CD14-positive monocyte (primary cell): ENCODE results near the gene SOCS3. TPM values are rescaled to one million over a fixed set of nuclear protein-coding genes. Genes with fewer than 3 reads are reported as not detected.

ENCODE experiments used
- DNase-seq, 3 donors: peaks; one replicate each; pipeline ENCODE4 v3.0.0-alpha.2; 2011 to 2022
- H2AFZ ChIP-seq: 2 replicates; pipeline ENCODE4 v1.6.0; 2012; ENCODE audit warnings: mild to moderate bottlenecking, low read depth, low read length, inconsistent platforms; ENCODE audit not compliant: insufficient read depth, poor library complexity, severe bottlenecking
- H3K27ac ChIP-seq, 2 donors: 1 replicate in 1 of 2; 2 replicates in 1 of 2; pipeline ENCODE4 v1.5.1; 2012 to 2013; ENCODE audit warnings: low read length in 2 of 2, control low read depth in 1 of 2, inconsistent platforms in 1 of 2, low read depth in 1 of 2, mild to moderate bottlenecking in 1 of 2
- H3K27me3 ChIP-seq, 2 donors: one replicate each; pipeline versions ENCODE4 v1.6.0 to v1.6.1; 2011 to 2013; ENCODE audit warnings: low read length in 2 of 2; ENCODE audit not compliant: control insufficient read depth in 2 of 2, insufficient read depth in 2 of 2
- H3K36me3 ChIP-seq, 2 donors: replicated peaks in 1 of 2; 1 replicate in 1 of 2; 2 replicates in 1 of 2; pipeline versions ENCODE4 v1.5.1 to v1.6.1; 2012 to 2013; ENCODE audit warnings: low read length in 2 of 2, control low read depth in 1 of 2, inconsistent platforms in 1 of 2, mild to moderate bottlenecking in 1 of 2; ENCODE audit not compliant: insufficient read depth in 2 of 2, control insufficient read depth in 1 of 2
- H3K4me1 ChIP-seq, 2 donors: 1 replicate in 1 of 2; 2 replicates in 1 of 2; pipeline versions ENCODE4 v1.5.1 to v1.6.1; 2012 to 2013; ENCODE audit warnings: low read length in 2 of 2, control low read depth in 1 of 2, inconsistent platforms in 1 of 2, mild to moderate bottlenecking in 1 of 2, moderate library complexity in 1 of 2; ENCODE audit not compliant: insufficient read depth in 2 of 2, control insufficient read depth in 1 of 2
- H3K4me2 ChIP-seq: replicated peaks from 2 replicates; pipeline ENCODE3; 2012; ENCODE audit warnings: low read length, moderate library complexity, mild to moderate bottlenecking; ENCODE audit not compliant: poor library complexity, severe bottlenecking; ENCODE audit errors: extremely low read depth
- H3K4me3 ChIP-seq, 3 experiments: fragments of 200-600 bp in 1 of 3; sonication (generic) in 1 of 3; replicated peaks in 1 of 3; 1 replicate in 2 of 3; 2 replicates in 1 of 3; pipeline ENCODE4 v1.5.1; 2011 to 2013; ENCODE audit warnings: low read length in 3 of 3, mild to moderate bottlenecking in 3 of 3, control low read depth in 2 of 3, low read depth in 2 of 3, inconsistent platforms in 1 of 3, moderate library complexity in 1 of 3
- H3K79me2 ChIP-seq: 2 replicates; pipeline ENCODE4 v1.6.0; 2012; ENCODE audit warnings: mild to moderate bottlenecking, control low read depth, inconsistent platforms, low read length, moderate library complexity; ENCODE audit not compliant: insufficient read depth
- H3K9ac ChIP-seq: 2 replicates; pipeline ENCODE4 v1.6.0; 2017; ENCODE audit warnings: low read length, mild to moderate bottlenecking; ENCODE audit not compliant: insufficient read depth, poor library complexity, severe bottlenecking
- H3K9me3 ChIP-seq, 2 donors: replicated peaks in 1 of 2; 1 replicate in 1 of 2; 2 replicates in 1 of 2; pipeline versions ENCODE4 v1.5.1 to v1.6.1; 2012 to 2013; ENCODE audit warnings: low read length in 2 of 2, control low read depth in 1 of 2; ENCODE audit not compliant: control insufficient read depth in 1 of 2, insufficient read depth in 1 of 2
- H4K20me1 ChIP-seq: 2 replicates; pipeline ENCODE4 v1.6.0; 2012; ENCODE audit warnings: mild to moderate bottlenecking, low read length, control low read depth, moderate library complexity; ENCODE audit not compliant: insufficient read depth
- H3K27ac Mint-ChIP-seq, 7 donors: one replicate each; pipeline ENCODE4 v1.8.0; 2020; ENCODE audit warnings: mild to moderate bottlenecking in 7 of 7, mixed read lengths in 7 of 7, moderate library complexity in 6 of 7, inconsistent platforms in 2 of 7
- H3K27me3 Mint-ChIP-seq, 3 donors: one replicate each; pipeline ENCODE4 v1.8.0; 2021 to 2022; ENCODE audit warnings: low read depth in 3 of 3, mild to moderate bottlenecking in 3 of 3, mixed read lengths in 3 of 3, moderate library complexity in 3 of 3, inconsistent platforms in 1 of 3
- H3K36me3 Mint-ChIP-seq, 2 donors: one replicate each; pipeline ENCODE4 v1.8.0; 2020; ENCODE audit warnings: mixed read lengths in 2 of 2, inconsistent platforms in 1 of 2, mild to moderate bottlenecking in 1 of 2
- H3K4me1 Mint-ChIP-seq: one replicate; pipeline ENCODE4 v1.8.0; 2020; ENCODE audit warnings: mild to moderate bottlenecking, mixed read lengths
- H3K4me3 Mint-ChIP-seq, 2 donors: one replicate each; pipeline ENCODE4 v1.8.0; 2020; ENCODE audit warnings: mild to moderate bottlenecking in 2 of 2, mixed read lengths in 2 of 2, moderate library complexity in 1 of 2
- H3K9me3 Mint-ChIP-seq, 7 donors: one replicate each; pipeline ENCODE4 v1.8.0; 2020 to 2022; ENCODE audit warnings: mixed read lengths in 7 of 7, mild to moderate bottlenecking in 6 of 7, moderate library complexity in 6 of 7, inconsistent platforms in 2 of 7
- WGBS: methylation state at CpG from one replicate; pipeline ENCODE4 v1.1.5; 2013; ENCODE audit warnings: missing lambda C conversion rate; ENCODE audit not compliant: insufficient coverage; 5-methylcytosine and 5-hydroxymethylcytosine counted together
- intact Hi-C, 2 donors: fragments of 100-400 bp; cut with micrococcal nuclease; formaldehyde crosslinking; loops; one replicate each; pipeline versions ENCODE4 v1.15.0 to v1.15.1; 2023
- polyA plus RNA-seq, 3 donors: library from polyadenylated mRNA; depleted of rRNA in 1 of 3; unstranded in 2 of 3; stranded (reverse) in 1 of 3; fragments of 300-500 nt in 2 of 3; fragments of >200 nt in 1 of 3; fragmentation: Illumina TruSeq in 2 of 3; gene quantifications; 1 replicate in 2 of 3; 2 replicates in 1 of 3; pipeline ENCODE4 v1.2.3, GENCODE V29; 2012 to 2021
- TF ChIP-seq, protein P1 (sequence below): fragments of 200-600 bp; IDR thresholded peaks from one replicate; pipeline ENCODE4 v1.8.0; 2022; ENCODE audit warnings: antibody characterized with exemption, mild to moderate bottlenecking

Gene SOCS3
- polyA plus RNA-seq, 3 donors: 123 to 441 (median 144) TPM

- no peak overlapping the region for H3K27ac Mint-ChIP-seq
- no peaks in the 10 kb centered on the region for H4K20me1 ChIP-seq
- H3K36me3 ChIP-seq: no peaks in the 10 kb centered on the region
- H3K4me3 Mint-ChIP-seq: no peak overlapping the region
- intact Hi-C loops: no loop called here
- DNase-seq: no peak
- WGBS: 90% methylated on average over 5 of the region's 5 CpGs
- peaks cover 0 to 5% of the 10 kb centered on the region in 2 donors for H3K36me3 Mint-ChIP-seq
- H3K4me2 ChIP-seq: no peak overlapping the region
- H3K4me1 Mint-ChIP-seq: peaks cover 38% of the 10 kb centered on the region
- H3K9me3 Mint-ChIP-seq: no peaks in the 10 kb centered on the region
- no peak overlapping the region for H3K27ac ChIP-seq
- H3K27me3 ChIP-seq: no peaks in the 10 kb centered on the region
- no peak overlapping the region for H3K4me3 ChIP-seq
- peaks cover 35 to 36% of the 10 kb centered on the region in 2 donors for H3K4me1 ChIP-seq
- H3K27me3 Mint-ChIP-seq: peaks cover 0 to 3% (median 3%) of the 10 kb centered on the region in 3 donors
- H3K79me2 ChIP-seq: no peaks in the 10 kb centered on the region
- TF ChIP-seq, protein P1, sequence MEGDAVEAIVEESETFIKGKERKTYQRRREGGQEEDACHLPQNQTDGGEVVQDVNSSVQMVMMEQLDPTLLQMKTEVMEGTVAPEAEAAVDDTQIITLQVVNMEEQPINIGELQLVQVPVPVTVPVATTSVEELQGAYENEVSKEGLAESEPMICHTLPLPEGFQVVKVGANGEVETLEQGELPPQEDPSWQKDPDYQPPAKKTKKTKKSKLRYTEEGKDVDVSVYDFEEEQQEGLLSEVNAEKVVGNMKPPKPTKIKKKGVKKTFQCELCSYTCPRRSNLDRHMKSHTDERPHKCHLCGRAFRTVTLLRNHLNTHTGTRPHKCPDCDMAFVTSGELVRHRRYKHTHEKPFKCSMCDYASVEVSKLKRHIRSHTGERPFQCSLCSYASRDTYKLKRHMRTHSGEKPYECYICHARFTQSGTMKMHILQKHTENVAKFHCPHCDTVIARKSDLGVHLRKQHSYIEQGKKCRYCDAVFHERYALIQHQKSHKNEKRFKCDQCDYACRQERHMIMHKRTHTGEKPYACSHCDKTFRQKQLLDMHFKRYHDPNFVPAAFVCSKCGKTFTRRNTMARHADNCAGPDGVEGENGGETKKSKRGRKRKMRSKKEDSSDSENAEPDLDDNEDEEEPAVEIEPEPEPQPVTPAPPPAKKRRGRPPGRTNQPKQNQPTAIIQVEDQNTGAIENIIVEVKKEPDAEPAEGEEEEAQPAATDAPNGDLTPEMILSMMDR: no peak
- no peak overlapping the region for H2AFZ ChIP-seq
- H3K9ac ChIP-seq: no peak overlapping the region
- H3K9me3 ChIP-seq: no peaks in the 10 kb centered on the region
Observed at GRCh38 chr17:78372841-78373240, 13.0 kb upstream of the SOCS3 start.

DNA sequence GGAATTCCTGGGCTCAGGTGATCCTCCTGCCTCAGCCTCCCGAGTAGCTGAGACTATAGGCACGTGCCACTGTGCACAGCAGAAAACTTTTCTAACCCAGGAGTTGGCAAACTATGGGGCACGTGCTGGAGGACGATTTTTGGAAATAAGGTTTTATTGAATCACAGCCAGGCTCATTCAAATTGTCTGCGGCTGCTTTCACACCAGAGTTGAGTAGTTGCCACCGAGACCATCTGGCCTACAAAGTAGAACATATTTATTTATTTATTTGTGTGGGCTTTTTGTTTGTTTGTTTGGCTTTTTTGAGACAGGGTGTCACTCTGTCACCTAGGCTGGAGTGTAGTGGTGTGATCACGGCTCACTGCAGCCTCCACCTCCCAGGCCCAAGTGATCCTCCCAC is 11.2 kb upstream of the SOCS3 start:
- H3K27ac ChIP-seq: no peak overlapping the region
- H3K4me3 ChIP-seq: no peak overlapping the region
- peaks cover 0 to 6% of the 10 kb centered on the region in 2 donors for H3K27me3 ChIP-seq
- H3K79me2 ChIP-seq: no peaks in the 10 kb centered on the region
- no peak for DNase-seq
- 94% methylated on average over 2 of the region's 7 CpGs for WGBS
- TF ChIP-seq, protein P1: no peak
- Mint-ChIP-seq H3K4me3 (no peak overlapping the region), H3K27ac (peak overlapping the region in 1 of 7 donors; percentile 60), H3K9me3 (no peaks in the 10 kb centered on the region), H3K4me1 (peaks cover 21% of the 10 kb centered on the region), H3K36me3 (peaks cover 0 to 5% of the 10 kb centered on the region in 2 donors), H3K27me3 (peaks cover 7 to 9% (median 9%) of the 10 kb centered on the region in 3 donors)
- intact Hi-C loops: no loop called here
- H3K4me1 ChIP-seq: peaks cover 17 to 18% of the 10 kb centered on the region in 2 donors
- no peak overlapping the region for H2AFZ ChIP-seq
- no peak overlapping the region for H3K9ac ChIP-seq
- H3K9me3 ChIP-seq: no peaks in the 10 kb centered on the region
- no peaks in the 10 kb centered on the region for H4K20me1 ChIP-seq
- H3K36me3 ChIP-seq: no peaks in the 10 kb centered on the region
- H3K4me2 ChIP-seq: no peak overlapping the region
